ENCODE results near the gene PANX1.

- no peak for TF ChIP-seq CTCF (conservative IDR thresholded peaks at IDR 0.05; ENCODE audit: low read depth, low read length)
- TF ChIP-seq EZH2 (IDR thresholded peaks at IDR 0.05; ENCODE audit: borderline replicate concordance, low read depth, low read length, poor library complexity, severe bottlenecking) = no peak
These were observed 18.8 kb downstream of the PANX1 start for GRCh38 chr11:94147433-94147845.

Measured in A673 (cell line).